GM21825 (cell line): ENCODE data around the gene PACRG.
"Not testable (repeated sequence)": the region's sequence is repeated elsewhere in the genome, so short reads cannot be mapped to it uniquely, and the experiment has no call there.

Experiments
- ATAC-seq: cut with Tn5 transposase; IDR thresholded peaks from one replicate; pipeline ENCODE4 v1.9.1; 2021; ENCODE audit warnings: mild to moderate bottlenecking, moderate library complexity; ENCODE audit not compliant: unreplicated experiment

The PACRG gene

GRCh38 chr6:162983234-162983633 lies 255.5 kb downstream of the PACRG start:
- ATAC-seq: not testable (repeated sequence)

GRCh38 chr6:162998777-162999176 lies 271.0 kb downstream of the PACRG start:
- ATAC-seq: no peak

GRCh38 chr6:162999575-163000285 lies 272.0 kb downstream of the PACRG start:
- ATAC-seq: no peak

DNA sequence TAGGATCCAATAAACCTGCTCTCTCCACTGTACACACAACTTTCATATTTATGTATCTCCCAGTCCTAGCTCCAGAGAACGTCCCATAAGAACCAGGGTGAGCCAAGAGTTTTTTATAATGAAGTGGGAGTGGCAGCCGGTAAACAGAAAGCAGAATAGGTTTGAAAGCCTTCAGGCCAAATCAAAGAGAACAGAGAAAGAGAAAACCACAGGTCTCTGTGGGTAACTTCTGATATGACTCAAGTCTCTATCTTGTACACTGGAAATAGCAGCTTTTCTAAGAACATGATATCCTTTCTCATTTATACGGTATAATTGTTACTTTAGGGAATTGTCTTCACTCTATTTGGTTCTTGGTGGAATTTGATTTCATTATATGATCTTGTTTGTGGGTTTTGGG lies 273.6 kb downstream of the PACRG start:
- ATAC-seq: peak; percentile 98

GRCh38 chr6:163008186-163008585 lies 280.4 kb downstream of the PACRG start:
- no peak for ATAC-seq

GRCh38 chr6:163008626-163009025 lies 280.9 kb downstream of the PACRG start:
- ATAC-seq: no peak

GRCh38 chr6:163010145-163010544 lies 282.4 kb downstream of the PACRG start:
- ATAC-seq: no peak

GRCh38 chr6:163014736-163015135 lies 287.0 kb downstream of the PACRG start:
- ATAC-seq: no peak

DNA sequence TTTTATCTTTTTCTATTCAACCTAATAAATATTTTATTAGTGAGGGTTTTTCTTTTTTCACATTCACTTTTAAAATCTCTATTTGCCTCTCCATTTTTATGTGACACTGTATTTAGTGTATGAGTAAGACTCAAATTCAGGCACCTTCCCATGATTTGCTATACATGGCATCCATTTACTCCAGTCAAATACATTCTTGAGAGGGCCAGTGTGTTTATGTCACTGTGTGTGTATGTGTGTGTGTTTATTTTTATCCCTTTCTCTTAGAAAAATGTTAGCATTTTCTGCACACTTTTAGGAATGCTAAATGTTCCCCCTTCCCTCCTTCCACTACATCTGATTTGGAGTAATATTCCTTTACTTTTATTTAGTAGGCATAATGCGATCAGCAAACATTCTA lies 290.0 kb downstream of the PACRG start:
- ATAC-seq: no peak

- ATAC-seq: no peak
Measured at GRCh38 chr6:163019926-163020325, 292.2 kb downstream of the PACRG start.

DNA sequence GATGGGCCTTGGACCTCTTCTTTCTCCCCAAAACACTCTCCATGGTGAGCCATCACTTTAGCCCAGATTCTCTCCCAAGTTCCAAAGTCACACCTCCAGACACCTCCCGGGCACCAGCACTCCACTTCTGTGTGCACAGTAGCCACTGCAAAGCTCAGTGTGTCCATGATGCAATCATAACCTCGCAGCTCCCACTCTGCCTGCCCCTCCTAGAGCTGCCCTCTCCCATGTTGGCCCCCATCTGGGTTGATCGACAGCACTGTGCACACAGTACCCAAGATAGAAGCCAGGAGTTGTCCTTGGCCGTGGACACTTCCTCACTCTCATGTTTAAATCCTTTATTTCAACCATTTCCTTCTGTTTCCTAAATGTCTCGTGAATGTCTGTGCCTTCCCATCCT lies 293.3 kb downstream of the PACRG start:
- ATAC-seq: no peak

- no peak for ATAC-seq
Measured at GRCh38 chr6:163023700-163024099, 295.9 kb downstream of the PACRG start.

DNA sequence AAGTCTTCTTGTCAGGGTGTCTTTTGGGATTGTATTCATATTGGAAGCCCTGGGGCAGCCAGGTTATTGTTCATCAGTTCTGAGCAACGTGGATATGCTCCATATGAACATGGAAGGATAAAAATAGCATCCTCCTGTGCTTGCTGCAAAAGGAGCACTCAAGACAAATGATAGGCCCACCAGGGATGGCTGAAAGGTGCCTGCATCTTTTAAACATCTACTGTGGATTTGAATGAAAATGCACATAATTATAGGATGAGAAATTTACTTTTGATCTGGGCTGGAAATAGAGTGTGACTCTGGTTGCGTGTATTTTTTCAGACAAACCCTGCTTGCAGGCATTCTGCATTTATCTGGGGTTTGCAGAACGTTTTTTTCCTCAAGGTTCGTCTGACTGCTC lies 299.1 kb downstream of the PACRG start:
- ATAC-seq: no peak

GRCh38 chr6:163030980-163031379 lies 303.2 kb downstream of the PACRG start:
- no peak for ATAC-seq

DNA sequence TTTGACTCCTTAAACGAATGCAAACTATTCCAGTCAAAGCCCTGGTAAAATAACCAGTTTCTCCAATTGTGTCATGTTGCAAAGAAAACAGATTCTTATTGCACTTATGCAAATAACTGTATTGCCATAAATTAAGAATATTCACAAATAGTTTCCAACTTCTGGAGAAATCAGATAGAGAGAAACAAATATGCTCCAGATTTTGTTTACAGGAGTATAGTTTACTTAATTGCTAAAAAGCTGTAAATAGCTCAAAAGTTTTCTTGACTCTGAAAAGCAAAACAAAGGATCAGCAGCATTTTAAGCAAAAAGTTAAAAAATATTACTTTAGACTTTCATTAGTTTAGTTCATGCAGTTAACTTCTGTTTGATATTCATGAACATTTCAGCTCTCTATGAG lies 304.2 kb downstream of the PACRG start:
- no peak for ATAC-seq

DNA sequence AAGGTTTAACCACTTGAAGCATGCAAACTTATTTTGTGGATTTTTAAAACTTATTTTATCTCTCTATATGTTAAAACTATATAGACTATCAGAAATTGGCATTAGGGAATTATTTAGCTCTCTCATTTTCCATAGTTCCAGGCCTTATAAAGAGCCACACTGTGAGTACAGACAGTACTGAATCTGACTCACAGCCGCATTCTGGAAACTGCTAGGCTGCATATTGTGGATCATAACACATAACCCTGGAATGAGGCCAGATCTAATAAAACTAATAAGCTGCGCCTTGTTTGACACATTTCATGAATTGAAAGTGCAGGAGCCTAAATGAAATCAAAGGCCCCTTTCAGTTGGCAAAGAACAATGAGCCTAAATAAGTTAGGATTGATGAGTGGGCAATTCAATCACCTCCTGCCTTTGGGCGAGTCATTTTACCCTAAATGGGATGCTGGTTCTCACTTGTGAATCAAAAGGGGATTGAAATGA lies 308.4 kb downstream of the PACRG start:
- ATAC-seq: no peak

GRCh38 chr6:163038317-163038716 lies 310.5 kb downstream of the PACRG start:
- no peak for ATAC-seq

GRCh38 chr6:163048345-163048744 lies 320.6 kb downstream of the PACRG start:
- no peak for ATAC-seq

DNA sequence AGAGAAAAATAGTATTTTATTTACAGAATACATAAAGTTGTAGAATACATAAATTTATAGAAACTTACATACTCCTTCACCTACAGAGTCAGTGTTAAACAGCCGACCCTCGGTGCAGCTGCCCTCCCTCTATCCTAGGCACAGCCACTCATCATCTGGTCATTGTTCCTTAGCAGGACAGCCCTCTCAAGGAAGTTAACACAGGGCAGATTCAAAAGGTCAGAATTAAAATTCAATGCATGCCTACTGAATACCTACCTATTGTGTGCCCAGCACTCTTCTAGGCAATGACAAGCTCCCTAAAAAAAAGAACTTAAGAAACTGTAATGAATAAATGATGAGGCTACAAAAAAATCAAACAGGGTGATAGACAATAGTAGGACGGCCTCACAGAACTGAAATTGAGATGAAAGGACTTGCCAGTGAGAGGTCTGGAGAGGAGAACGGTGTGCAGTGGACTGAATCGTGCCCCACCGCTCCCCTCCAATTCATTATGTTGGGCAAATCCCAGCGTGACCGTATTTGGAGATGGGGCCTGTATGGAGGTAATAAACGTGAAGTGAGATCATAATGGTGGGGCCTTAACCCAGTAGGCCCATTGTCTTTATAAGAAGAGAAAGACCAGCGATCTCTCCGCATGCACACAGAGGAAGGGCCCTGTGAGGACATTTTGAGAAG lies 326.0 kb downstream of the PACRG start:
- no peak for ATAC-seq

GRCh38 chr6:163054641-163055040 lies 326.9 kb downstream of the PACRG start:
- ATAC-seq: no peak

GRCh38 chr6:163057260-163057659 lies 329.5 kb downstream of the PACRG start:
- ATAC-seq: no peak

- ATAC-seq: no peak
Measured at GRCh38 chr6:163062790-163063189, 335.0 kb downstream of the PACRG start.
